GM23338 (cell line): Measurements from ENCODE around the gene CPNE4. TPM values are rescaled to one million over a fixed set of nuclear protein-coding genes. Genes with fewer than 3 reads are reported as not detected.

Source experiments
- ATAC-seq: fragments of 200-7000 bp; cut with Tn5 transposase; 3 replicates; pipeline ENCODE4 v1.9.1; 2020
- DNase-seq: peaks from one replicate; pipeline ENCODE4 v3.0.0-alpha.2; 2015; ENCODE audit warnings: low spot score
- H2AFZ ChIP-seq: fragments of 200-600 bp; sonication (generic); 2 replicates; pipeline ENCODE4 v1.8.0; 2016; ENCODE audit warnings: antibody characterized with exemption, mild to moderate bottlenecking, moderate library complexity
- H3F3A ChIP-seq: fragments of 200-600 bp; sonication (generic); replicated peaks from 2 replicates; pipeline ENCODE4 v1.8.0; 2017; ENCODE audit warnings: antibody characterized with exemption, mixed run types, low read depth
- H3K27ac ChIP-seq: fragments of 200-600 bp; sonication (generic); 2 replicates; pipeline ENCODE4 v1.6.1; 2016; ENCODE audit warnings: low read depth
- H3K27me3 ChIP-seq: fragments of 200-600 bp; sonication (generic); 2 replicates; pipeline ENCODE4 v1.8.0; 2016; ENCODE audit warnings: mild to moderate bottlenecking, mixed run types, moderate library complexity; ENCODE audit not compliant: insufficient read depth
- H3K36me3 ChIP-seq: fragments of 200-600 bp; sonication (generic); 2 replicates; pipeline ENCODE4 v1.8.0; 2016; ENCODE audit warnings: mild to moderate bottlenecking; ENCODE audit not compliant: insufficient read depth
- H3K4me1 ChIP-seq: fragments of 200-600 bp; sonication (generic); 2 replicates; pipeline ENCODE4 v1.8.0; 2016; ENCODE audit warnings: mild to moderate bottlenecking, moderate library complexity; ENCODE audit not compliant: insufficient read depth
- H3K4me2 ChIP-seq: fragments of 200-600 bp; sonication (generic); 2 replicates; pipeline ENCODE4 v1.7.1; 2017; ENCODE audit warnings: mixed run types
- H3K4me3 ChIP-seq: fragments of 200-600 bp; sonication (generic); 2 replicates; pipeline ENCODE4 v1.6.1; 2016; ENCODE audit warnings: mixed run types
- H3K79me2 ChIP-seq: fragments of 200-600 bp; sonication (generic); replicated peaks from 2 replicates; pipeline ENCODE4 v1.8.0; 2017; ENCODE audit warnings: mild to moderate bottlenecking; ENCODE audit not compliant: insufficient read depth
- H3K9me2 ChIP-seq: fragments of 200-600 bp; sonication (generic); 2 replicates; pipeline ENCODE4 v1.8.0; 2017; ENCODE audit not compliant: insufficient read depth
- H4K20me1 ChIP-seq: fragments of 200-600 bp; sonication (generic); replicated peaks from 2 replicates; pipeline ENCODE4 v1.8.0; 2017; ENCODE audit warnings: mild to moderate bottlenecking; ENCODE audit not compliant: insufficient read depth
- H3K27ac Mint-ChIP-seq: 2 replicates; pipeline ENCODE4 v1.8.0; 2020; ENCODE audit warnings: inconsistent platforms, mild to moderate bottlenecking, moderate library complexity, mixed read lengths
- H3K27me3 Mint-ChIP-seq: 3 replicates; pipeline ENCODE4 v1.8.0; 2022; ENCODE audit warnings: low read depth, mild to moderate bottlenecking, moderate library complexity, mixed read lengths, inconsistent platforms; ENCODE audit not compliant: insufficient read depth, poor library complexity
- H3K36me3 Mint-ChIP-seq: 3 replicates; pipeline ENCODE4 v1.8.0; 2021; ENCODE audit warnings: low read depth, mild to moderate bottlenecking, inconsistent platforms, moderate library complexity, mixed read lengths
- H3K4me1 Mint-ChIP-seq: 3 replicates; pipeline ENCODE4 v1.8.0; 2020; ENCODE audit warnings: mild to moderate bottlenecking, inconsistent platforms, mixed read lengths
- H3K4me3 Mint-ChIP-seq: 3 replicates; pipeline ENCODE4 v1.8.0; 2021; ENCODE audit warnings: moderate library complexity, mild to moderate bottlenecking, inconsistent platforms, mixed read lengths
- H3K9me3 Mint-ChIP-seq: 3 replicates; pipeline ENCODE4 v1.8.0; 2020; ENCODE audit warnings: moderate library complexity, mild to moderate bottlenecking, inconsistent platforms, mixed read lengths
- EZH2phosphoT487 ChIP-seq: fragments of 200-600 bp; sonication (generic); IDR thresholded peaks from one replicate; pipeline ENCODE4 v1.8.1; 2018; ENCODE audit warnings: antibody characterized with exemption; ENCODE audit not compliant: unreplicated experiment
- JUNB ChIP-seq: IDR thresholded peaks from one replicate; pipeline ENCODE4 v1.6.1; 2016; ENCODE audit warnings: antibody characterized with exemption; ENCODE audit not compliant: unreplicated experiment
- polyA plus RNA-seq: library from polyadenylated mRNA; unstranded; fragments of >200 nt; fragmentation: Nextera tagmentation; extraction: Ambion mirVana; gene quantifications from 2 replicates; pipeline ENCODE4 v1.2.1, GENCODE V29; 2016
- total RNA-seq: library from RNA; depleted of rRNA; stranded (reverse); fragments of >200 nt; shearing (Covaris generic); gene quantifications from 2 replicates; pipeline ENCODE4 v1.2.3, GENCODE V29; 2014
- TF ChIP-seq, protein P1 (sequence below): IDR thresholded peaks from 2 replicates; pipeline ENCODE4 v1.6.1; 2016; ENCODE audit warnings: antibody characterized with exemption
- TF ChIP-seq, protein P2 (sequence below): fragments of 250-450 bp; sonication (Bioruptor Pico); IDR thresholded peaks from 2 replicates; pipeline ENCODE4 v1.5.0; 2020; ENCODE audit warnings: mild to moderate bottlenecking, moderate library complexity
- TF ChIP-seq, protein P3 (sequence below): IDR thresholded peaks from one replicate; pipeline ENCODE4 v1.6.1; 2018; ENCODE audit warnings: antibody characterized with exemption; ENCODE audit not compliant: unreplicated experiment

Gene CPNE4
- total and polyA plus RNA-seq, 2 experiments from 2014 or later = 2.0 to 6.5 TPM

GRCh38 chr3:131750256-131750655, 284.6 kb downstream of the CPNE4 start:
- Histone ChIP-seq H3K36me3 (no peaks in the 10 kb centered on the region), H3F3A (no peaks in the 10 kb centered on the region), H3K4me2 (no peak overlapping the region), H4K20me1 (no peaks in the 10 kb centered on the region), H3K4me1 (peaks cover 11% of the 10 kb centered on the region; the same call in 1 of the 2 replicates), H3K27ac (no peak overlapping the region), H3K9me2 (no peaks in the 10 kb centered on the region), H3K4me3 (no peak overlapping the region), H3K79me2 (no peaks in the 10 kb centered on the region), H2AFZ (no peak overlapping the region), H3K27me3 (no peaks in the 10 kb centered on the region)
- Mint-ChIP-seq H3K27me3 (no peaks in the 10 kb centered on the region), H3K9me3 (no peaks in the 10 kb centered on the region), H3K36me3 (no peaks in the 10 kb centered on the region), H3K4me1 (peaks cover 17% of the 10 kb centered on the region; the same call in 2 of the 3 replicates), H3K27ac (no peak overlapping the region), H3K4me3 (no peak overlapping the region)
- ATAC-seq (no peak), DNase-seq (no peak)
- TF ChIP-seq, protein P1, sequence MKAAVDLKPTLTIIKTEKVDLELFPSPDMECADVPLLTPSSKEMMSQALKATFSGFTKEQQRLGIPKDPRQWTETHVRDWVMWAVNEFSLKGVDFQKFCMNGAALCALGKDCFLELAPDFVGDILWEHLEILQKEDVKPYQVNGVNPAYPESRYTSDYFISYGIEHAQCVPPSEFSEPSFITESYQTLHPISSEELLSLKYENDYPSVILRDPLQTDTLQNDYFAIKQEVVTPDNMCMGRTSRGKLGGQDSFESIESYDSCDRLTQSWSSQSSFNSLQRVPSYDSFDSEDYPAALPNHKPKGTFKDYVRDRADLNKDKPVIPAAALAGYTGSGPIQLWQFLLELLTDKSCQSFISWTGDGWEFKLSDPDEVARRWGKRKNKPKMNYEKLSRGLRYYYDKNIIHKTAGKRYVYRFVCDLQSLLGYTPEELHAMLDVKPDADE = no peak
- TF ChIP-seq, protein P2, sequence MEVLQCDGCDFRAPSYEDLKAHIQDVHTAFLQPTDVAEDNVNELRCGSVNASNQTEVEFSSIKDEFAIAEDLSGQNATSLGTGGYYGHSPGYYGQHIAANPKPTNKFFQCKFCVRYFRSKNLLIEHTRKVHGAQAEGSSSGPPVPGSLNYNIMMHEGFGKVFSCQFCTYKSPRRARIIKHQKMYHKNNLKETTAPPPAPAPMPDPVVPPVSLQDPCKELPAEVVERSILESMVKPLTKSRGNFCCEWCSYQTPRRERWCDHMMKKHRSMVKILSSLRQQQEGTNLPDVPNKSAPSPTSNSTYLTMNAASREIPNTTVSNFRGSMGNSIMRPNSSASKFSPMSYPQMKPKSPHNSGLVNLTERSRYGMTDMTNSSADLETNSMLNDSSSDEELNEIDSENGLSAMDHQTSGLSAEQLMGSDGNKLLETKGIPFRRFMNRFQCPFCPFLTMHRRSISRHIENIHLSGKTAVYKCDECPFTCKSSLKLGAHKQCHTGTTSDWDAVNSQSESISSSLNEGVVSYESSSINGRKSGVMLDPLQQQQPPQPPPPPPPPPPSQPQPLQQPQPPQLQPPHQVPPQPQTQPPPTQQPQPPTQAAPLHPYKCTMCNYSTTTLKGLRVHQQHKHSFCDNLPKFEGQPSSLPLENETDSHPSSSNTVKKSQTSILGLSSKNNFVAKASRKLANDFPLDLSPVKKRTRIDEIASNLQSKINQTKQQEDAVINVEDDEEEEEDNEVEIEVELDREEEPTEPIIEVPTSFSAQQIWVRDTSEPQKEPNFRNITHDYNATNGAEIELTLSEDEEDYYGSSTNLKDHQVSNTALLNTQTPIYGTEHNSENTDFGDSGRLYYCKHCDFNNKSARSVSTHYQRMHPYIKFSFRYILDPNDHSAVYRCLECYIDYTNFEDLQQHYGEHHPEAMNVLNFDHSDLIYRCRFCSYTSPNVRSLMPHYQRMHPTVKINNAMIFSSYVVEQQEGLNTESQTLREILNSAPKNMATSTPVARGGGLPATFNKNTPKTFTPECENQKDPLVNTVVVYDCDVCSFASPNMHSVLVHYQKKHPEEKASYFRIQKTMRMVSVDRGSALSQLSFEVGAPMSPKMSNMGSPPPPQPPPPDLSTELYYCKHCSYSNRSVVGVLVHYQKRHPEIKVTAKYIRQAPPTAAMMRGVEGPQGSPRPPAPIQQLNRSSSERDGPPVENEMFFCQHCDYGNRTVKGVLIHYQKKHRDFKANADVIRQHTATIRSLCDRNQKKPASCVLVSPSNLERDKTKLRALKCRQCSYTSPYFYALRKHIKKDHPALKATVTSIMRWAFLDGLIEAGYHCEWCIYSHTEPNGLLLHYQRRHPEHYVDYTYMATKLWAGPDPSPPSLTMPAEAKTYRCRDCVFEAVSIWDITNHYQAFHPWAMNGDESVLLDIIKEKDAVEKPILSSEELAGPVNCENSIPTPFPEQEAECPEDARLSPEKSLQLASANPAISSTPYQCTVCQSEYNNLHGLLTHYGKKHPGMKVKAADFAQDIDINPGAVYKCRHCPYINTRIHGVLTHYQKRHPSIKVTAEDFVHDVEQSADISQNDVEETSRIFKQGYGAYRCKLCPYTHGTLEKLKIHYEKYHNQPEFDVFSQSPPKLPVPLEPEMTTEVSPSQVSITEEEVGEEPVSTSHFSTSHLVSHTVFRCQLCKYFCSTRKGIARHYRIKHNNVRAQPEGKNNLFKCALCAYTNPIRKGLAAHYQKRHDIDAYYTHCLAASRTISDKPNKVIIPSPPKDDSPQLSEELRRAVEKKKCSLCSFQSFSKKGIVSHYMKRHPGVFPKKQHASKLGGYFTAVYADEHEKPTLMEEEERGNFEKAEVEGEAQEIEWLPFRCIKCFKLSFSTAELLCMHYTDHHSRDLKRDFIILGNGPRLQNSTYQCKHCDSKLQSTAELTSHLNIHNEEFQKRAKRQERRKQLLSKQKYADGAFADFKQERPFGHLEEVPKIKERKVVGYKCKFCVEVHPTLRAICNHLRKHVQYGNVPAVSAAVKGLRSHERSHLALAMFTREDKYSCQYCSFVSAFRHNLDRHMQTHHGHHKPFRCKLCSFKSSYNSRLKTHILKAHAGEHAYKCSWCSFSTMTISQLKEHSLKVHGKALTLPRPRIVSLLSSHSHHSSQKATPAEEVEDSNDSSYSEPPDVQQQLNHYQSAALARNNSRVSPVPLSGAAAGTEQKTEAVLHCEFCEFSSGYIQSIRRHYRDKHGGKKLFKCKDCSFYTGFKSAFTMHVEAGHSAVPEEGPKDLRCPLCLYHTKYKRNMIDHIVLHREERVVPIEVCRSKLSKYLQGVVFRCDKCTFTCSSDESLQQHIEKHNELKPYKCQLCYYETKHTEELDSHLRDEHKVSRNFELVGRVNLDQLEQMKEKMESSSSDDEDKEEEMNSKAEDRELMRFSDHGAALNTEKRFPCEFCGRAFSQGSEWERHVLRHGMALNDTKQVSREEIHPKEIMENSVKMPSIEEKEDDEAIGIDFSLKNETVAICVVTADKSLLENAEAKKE (CRISPR knock-in tag) = no peak
- TF ChIP-seq, protein P3, sequence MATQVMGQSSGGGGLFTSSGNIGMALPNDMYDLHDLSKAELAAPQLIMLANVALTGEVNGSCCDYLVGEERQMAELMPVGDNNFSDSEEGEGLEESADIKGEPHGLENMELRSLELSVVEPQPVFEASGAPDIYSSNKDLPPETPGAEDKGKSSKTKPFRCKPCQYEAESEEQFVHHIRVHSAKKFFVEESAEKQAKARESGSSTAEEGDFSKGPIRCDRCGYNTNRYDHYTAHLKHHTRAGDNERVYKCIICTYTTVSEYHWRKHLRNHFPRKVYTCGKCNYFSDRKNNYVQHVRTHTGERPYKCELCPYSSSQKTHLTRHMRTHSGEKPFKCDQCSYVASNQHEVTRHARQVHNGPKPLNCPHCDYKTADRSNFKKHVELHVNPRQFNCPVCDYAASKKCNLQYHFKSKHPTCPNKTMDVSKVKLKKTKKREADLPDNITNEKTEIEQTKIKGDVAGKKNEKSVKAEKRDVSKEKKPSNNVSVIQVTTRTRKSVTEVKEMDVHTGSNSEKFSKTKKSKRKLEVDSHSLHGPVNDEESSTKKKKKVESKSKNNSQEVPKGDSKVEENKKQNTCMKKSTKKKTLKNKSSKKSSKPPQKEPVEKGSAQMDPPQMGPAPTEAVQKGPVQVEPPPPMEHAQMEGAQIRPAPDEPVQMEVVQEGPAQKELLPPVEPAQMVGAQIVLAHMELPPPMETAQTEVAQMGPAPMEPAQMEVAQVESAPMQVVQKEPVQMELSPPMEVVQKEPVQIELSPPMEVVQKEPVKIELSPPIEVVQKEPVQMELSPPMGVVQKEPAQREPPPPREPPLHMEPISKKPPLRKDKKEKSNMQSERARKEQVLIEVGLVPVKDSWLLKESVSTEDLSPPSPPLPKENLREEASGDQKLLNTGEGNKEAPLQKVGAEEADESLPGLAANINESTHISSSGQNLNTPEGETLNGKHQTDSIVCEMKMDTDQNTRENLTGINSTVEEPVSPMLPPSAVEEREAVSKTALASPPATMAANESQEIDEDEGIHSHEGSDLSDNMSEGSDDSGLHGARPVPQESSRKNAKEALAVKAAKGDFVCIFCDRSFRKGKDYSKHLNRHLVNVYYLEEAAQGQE = no peak
- TF ChIP-seq EZH2phosphoT487 = no peak
- TF ChIP-seq JUNB = no peak
